ENCODE measurements around the gene LARP6. TPM values are rescaled to one million over a fixed set of nuclear protein-coding genes. Genes with fewer than 3 reads are reported as not detected.

Gene LARP6
- total RNA-seq = 100 to 1,000 TPM in 1 of 4 donors, 10 to 100 TPM in 3; 56.6 to 105 (median 76.3) TPM

GRCh38 chr15:70853973-70854665, at the start of gene LARP6:
LARP6 (minus strand) TSS chr15:70854157; CDS start chr15:70854088, 69 bp downstream.
- TF ChIP-seq CTCF (IDR thresholded peaks at IDR 0.05) = no peak
- DNase-seq (ENCODE audit: low spot score) (no peak), ATAC-seq (ENCODE audit: low FRiP score) (peak; percentile 61)

DNA sequence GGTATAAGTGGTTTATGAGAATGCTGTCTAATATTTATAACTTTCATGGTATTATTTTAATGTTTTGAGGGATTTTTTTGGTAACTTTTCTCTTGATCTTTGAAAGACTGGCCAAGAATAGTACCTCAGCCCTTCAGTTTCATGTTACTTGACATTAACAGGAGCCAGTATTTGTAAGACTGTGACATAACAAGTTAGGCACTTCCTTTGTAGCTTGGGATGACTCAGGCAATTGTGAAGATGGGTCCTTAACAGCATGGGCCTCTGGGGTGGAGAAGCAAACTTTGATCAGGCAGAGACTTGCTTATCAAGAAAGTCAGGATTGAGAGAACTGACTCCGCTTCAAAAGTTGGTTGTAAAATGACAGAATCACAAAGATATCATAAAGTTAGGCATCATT, 48.1 kb upstream of the LARP6 start:
- no peak for ATAC-seq (ENCODE audit: low FRiP score)
- no peak for DNase-seq (ENCODE audit: low spot score)
- no peak for TF ChIP-seq CTCF (IDR thresholded peaks at IDR 0.05)

- ATAC-seq (ENCODE audit: low FRiP score) = peak; percentile 33
- no peak for DNase-seq (ENCODE audit: low spot score)
Measured at GRCh38 chr15:70892912-70893560, 39.1 kb upstream of the LARP6 start.

DNA sequence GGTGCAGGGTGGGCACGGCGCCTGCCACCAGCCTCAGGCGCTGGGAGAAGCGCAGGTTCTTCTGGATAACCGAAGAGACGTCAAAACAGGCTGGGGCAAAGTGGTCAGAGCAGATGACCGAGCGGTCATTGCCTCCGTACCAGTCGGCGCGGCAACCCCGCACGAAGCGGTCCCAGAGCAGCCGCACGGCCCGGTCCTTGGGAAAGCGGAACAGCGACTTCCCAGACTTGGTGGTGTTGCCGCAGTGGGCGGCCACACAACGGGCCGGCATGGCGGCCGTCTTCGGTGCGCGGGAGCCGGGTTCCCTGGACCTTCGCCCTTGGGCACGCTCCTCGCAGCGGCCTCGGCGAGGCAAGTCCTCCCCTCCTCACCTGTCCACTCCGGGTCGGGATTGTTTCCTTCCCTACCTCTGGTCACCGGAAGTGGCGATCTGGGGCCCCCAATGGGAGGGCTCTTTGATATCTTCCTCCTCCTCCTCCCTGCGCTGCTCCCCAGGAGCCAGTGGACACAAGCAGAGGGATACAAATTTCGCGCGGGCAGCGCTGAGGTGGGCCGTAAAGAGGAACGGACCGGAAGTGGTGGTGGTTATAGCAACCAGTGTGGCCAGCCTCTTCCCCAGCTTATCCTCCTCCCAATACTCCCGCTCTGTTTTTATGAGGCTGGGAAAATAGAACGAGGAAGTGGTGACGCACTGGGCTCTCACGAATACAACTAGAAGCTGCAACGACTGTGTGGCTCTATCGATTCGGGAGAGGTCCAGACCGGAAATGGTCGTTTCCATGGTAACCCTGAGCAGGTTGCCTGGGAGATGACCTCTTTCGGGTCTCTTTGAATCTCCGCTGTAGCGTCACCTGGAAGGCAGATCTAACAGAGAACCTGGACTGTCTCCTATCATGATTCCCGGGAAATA, 38.3 kb upstream of the LARP6 start, which contains the start of the genes LRRC49 and THAP10:
Gene LRRC49 (plus strand): TSS at position 825 of the 910 bp plus-strand sequence. CDS start 69 bp downstream, at position 894.
Gene THAP10 (minus strand): TSS at position 432 of the 910 bp plus-strand sequence. CDS start 161 bp downstream, at position 271.
- DNase-seq (ENCODE audit: low spot score) (peak; percentile 69), ATAC-seq (ENCODE audit: low FRiP score) (peak; percentile 94)
- TF ChIP-seq CTCF (IDR thresholded peaks at IDR 0.05) = no peak

More at GRCh38 chr15:70892912-70893560, 39.1 kb upstream of the LARP6 start:
- no peak for TF ChIP-seq CTCF (IDR thresholded peaks at IDR 0.05)

DNA sequence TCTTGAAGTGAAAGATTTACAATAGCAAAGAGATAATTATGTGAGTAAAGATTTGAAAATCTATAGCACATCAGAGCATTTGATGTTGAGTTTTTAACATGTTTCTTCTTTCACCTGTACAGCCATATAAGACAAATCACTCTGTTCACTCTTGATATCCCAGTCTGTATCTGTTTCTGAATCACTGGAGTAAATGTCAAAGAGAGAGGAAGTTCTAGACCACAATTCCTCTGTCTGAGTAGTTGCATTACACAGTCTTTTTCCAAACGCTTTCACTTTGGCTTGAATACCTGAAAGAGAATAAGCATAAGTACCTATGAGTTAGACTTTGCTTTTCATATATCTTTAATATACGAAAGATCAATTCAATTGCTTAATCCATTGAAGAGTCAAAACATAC, 28.4 kb upstream of the LARP6 start:
- no peak for DNase-seq (ENCODE audit: low spot score)
- ATAC-seq (ENCODE audit: low FRiP score) = no peak
- no peak for TF ChIP-seq CTCF (IDR thresholded peaks at IDR 0.05)

DNA sequence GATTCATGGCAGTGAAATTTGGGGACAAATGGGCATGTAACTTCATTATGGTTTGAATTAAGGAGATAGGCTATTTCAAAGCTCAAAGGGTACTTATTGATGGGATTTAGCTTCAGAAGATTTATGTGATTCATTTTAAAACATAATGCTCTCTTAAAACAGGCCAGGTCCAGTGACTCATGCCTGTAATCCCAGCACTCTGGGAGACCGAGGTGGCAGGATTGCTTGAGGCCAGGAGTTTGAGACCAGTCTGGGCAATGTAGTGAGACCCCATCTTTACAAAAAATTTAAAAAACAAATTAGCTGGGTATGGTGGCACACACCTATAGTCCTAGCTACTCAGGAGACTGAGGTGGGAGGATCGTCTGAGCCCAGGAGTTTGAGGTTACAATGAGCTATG, 26.8 kb upstream of the LARP6 start:
- DNase-seq (ENCODE audit: low spot score) = no peak
- no peak for TF ChIP-seq CTCF (IDR thresholded peaks at IDR 0.05)
- ATAC-seq (ENCODE audit: low FRiP score) = no peak

Measured in omental fat pad (tissue), 4 donors.